Measurements from ENCODE around the gene AQP10. TPM values are rescaled to one million over a fixed set of nuclear protein-coding genes. Genes with fewer than 3 reads are reported as not detected.
A peak's percentile ranks its signal among the peaks of the same experiment; 100 is the strongest.
"Not testable (repeated sequence)": the region's sequence is repeated elsewhere in the genome, so short reads cannot be mapped to it uniquely, and the experiment has no call there.

AQP10 gene
- total and polyA plus RNA-seq, 10 of the 15 experiments (the other 5 are each of a cell fraction or from before 2014, with no cell fraction given), result not detected

GRCh38 chr1:154276797-154277196 lies 44.1 kb upstream of the AQP10 start:
- intact Hi-C loops (cut with micrococcal nuclease; ENCODE audit: unreplicated experiment), result loop anchor here (1.0 kb wide), 1 partner anchor 59 kb away; no protein-coding TSS in a partner anchor
- no peak for FAIRE-seq

GRCh38 chr1:154287591-154287990 lies 33.3 kb upstream of the AQP10 start:
- in situ Hi-C loops (cut with MboI); POLR2A ChIA-PET; FAIRE-seq; intact Hi-C loops (cut with micrococcal nuclease; ENCODE audit: unreplicated experiment); H3K9me3 ChIP-seq (replicated peaks; ENCODE audit: control insufficient read depth, insufficient read depth, low read length); H4K20me1 ChIP-seq (ENCODE audit: control insufficient read depth, insufficient read depth); H3K27me3 ChIP-seq (replicated peaks in 1 of 2; ENCODE audit: control insufficient read depth in 2 of 2, insufficient read depth in 2 of 2, low read length in 1 of 2); H3K27ac ChIP-seq (ENCODE audit: control insufficient read depth, insufficient read depth); H3K4me3 ChIP-seq; H2AFZ ChIP-seq (ENCODE audit: control insufficient read depth, low read depth, low read length); H3K9ac ChIP-seq (ENCODE audit: control insufficient read depth, insufficient read depth, low read length); BruUV-seq (replicated peaks); H3K4me2 ChIP-seq (ENCODE audit: control insufficient read depth, insufficient read depth); ATAC-seq; RAD21 ChIA-PET (ENCODE audit: unreplicated experiment); H3K36me3 ChIP-seq (ENCODE audit: control insufficient read depth in 2 of 2, insufficient read depth in 2 of 2, low read length in 1 of 2); H3K4me1 ChIP-seq (ENCODE audit: control insufficient read depth, insufficient read depth, low read length); CTCF ChIA-PET; DNase-seq (ENCODE audit: low read depth, low spot score); SMC1A ChIA-PET (ENCODE audit: uncharacterized antibody, unreplicated experiment); H3K79me2 ChIP-seq (ENCODE audit: control insufficient read depth, insufficient read depth, low read length): not testable (repeated sequence)
- no CpG with 5 or more reads among the region's 30 CpGs for WGBS (ENCODE audit: insufficient coverage, insufficient replicate concordance, low lambda C conversion rate, missing lambda C conversion rate)

More at GRCh38 chr1:154276797-154277196, 44.1 kb upstream of the AQP10 start:
- 92% methylated on average over 7 of the region's 7 CpGs for WGBS (ENCODE audit: insufficient coverage, insufficient replicate concordance, low lambda C conversion rate, missing lambda C conversion rate)
- no peaks in the 10 kb centered on the region for H3K9me3 ChIP-seq (replicated peaks; ENCODE audit: control insufficient read depth, insufficient read depth, low read length)
- H3K4me2 ChIP-seq (ENCODE audit: control insufficient read depth, insufficient read depth), result no peak overlapping the region
- POLR2A ChIA-PET, result no interaction called here
- H3K9ac ChIP-seq (ENCODE audit: control insufficient read depth, insufficient read depth, low read length), result no peak overlapping the region
- SMC1A ChIA-PET (ENCODE audit: uncharacterized antibody, unreplicated experiment), result interaction anchor here (0.7 to 1.1 kb wide), 3 partner anchors 57 to 77 kb away, joined by 3 to 9 read pairs (median 3); no protein-coding TSS in a partner anchor
- H3K4me3 ChIP-seq, result no peak overlapping the region
- H3K36me3 ChIP-seq (ENCODE audit: control insufficient read depth in 2 of 2, insufficient read depth in 2 of 2, low read length in 1 of 2), result no peaks in the 10 kb centered on the region; a peak in 2 of 4 replicates
- H3K27ac ChIP-seq (ENCODE audit: control insufficient read depth, insufficient read depth), result no peak overlapping the region
- RAD21 ChIA-PET (ENCODE audit: unreplicated experiment), result interaction anchor here (2.5 kb wide), 1 partner anchor 58 kb away, joined by 11 read pairs; no protein-coding TSS in a partner anchor
- DNase-seq (ENCODE audit: low read depth, low spot score) (no peak), ATAC-seq (no peak)
- H4K20me1 ChIP-seq (ENCODE audit: control insufficient read depth, insufficient read depth), result no peaks in the 10 kb centered on the region
- no peak overlapping the region for H2AFZ ChIP-seq (ENCODE audit: control insufficient read depth, low read depth, low read length)
- H3K27me3 ChIP-seq (replicated peaks in 1 of 2; ENCODE audit: control insufficient read depth in 2 of 2, insufficient read depth in 2 of 2, low read length in 1 of 2), result no peaks in the 10 kb centered on the region
- BruUV-seq (replicated peaks), result no TSS peak
- CTCF ChIA-PET, result interaction anchor here (0.7 to 3.5 kb wide), 3 partner anchors 47 to 154 kb away, joined by 3 to 38 read pairs (median 3); no protein-coding TSS in a partner anchor
- peaks cover 13% of the 10 kb centered on the region for H3K79me2 ChIP-seq (ENCODE audit: control insufficient read depth, insufficient read depth, low read length)
- in situ Hi-C loops (cut with MboI), result no loop called here
- TF ChIP-seq CTCF (IDR thresholded peaks at IDR 0.05 in 2 of 3, conservative IDR thresholded peaks at IDR 0.05 in 1 of 3; ENCODE audit: control insufficient read depth in 2 of 3, extremely low read depth in 1 of 3, insufficient read depth in 1 of 3, low read depth in 3 of 3, low read length in 3 of 3) (peak; percentile 17 to 22 (median 21); a peak in 2 of 6 replicates), JUNB (IDR thresholded peaks at IDR 0.05) (no peak), HDGF (IDR thresholded peaks at IDR 0.05) (no peak), RAD21 (IDR thresholded peaks at IDR 0.05; ENCODE audit: insufficient read depth, low read depth, low read length) (peak; percentile 29; the same call in 1 of the 2 replicates), ZBTB33 (IDR thresholded peaks at IDR 0.05) (no peak), ATF7 (IDR thresholded peaks at IDR 0.05; ENCODE audit: low read depth) (no peak)
- H3K4me1 ChIP-seq (ENCODE audit: control insufficient read depth, insufficient read depth, low read length), result peaks cover 5% of the 10 kb centered on the region

All from GM12878 (cell line).